OCI-LY1 (cell line): ENCODE results near the gene SEMG2.

Source experiments
- CTCF ChIP-seq: fragments of 200-600 bp; sonication (generic), shearing (Covaris generic); IDR thresholded peaks from 2 replicates; pipeline ENCODE4 v1.5.1; 2017; ENCODE audit warnings: mild to moderate bottlenecking, antibody characterized with exemption, low read length, moderate library complexity, mixed read lengths
- EZH2 ChIP-seq: fragments of 200-600 bp; sonication (generic), shearing (Covaris generic); IDR thresholded peaks from 2 replicates; pipeline ENCODE4 v1.8.0; 2017; ENCODE audit warnings: borderline replicate concordance, mixed run types, mild to moderate bottlenecking, antibody characterized with exemption, low read length, moderate library complexity, mixed read lengths

GRCh38 chr20:45258259-45258658 is 37.1 kb downstream of the SEMG2 start:
- TF ChIP-seq CTCF: no peak
- TF ChIP-seq EZH2: no peak
